B cell (primary cell): ENCODE data around the gene PPP2R5A. TPM values are rescaled to one million over a fixed set of nuclear protein-coding genes. Genes with fewer than 3 reads are reported as not detected.

Source experiments
- ATAC-seq: fragments of 200-7000 bp; cut with Tn5 transposase; one replicate; pipeline ENCODE4 v1.10.0; 2021; ENCODE audit warnings: low read depth, mild to moderate bottlenecking, moderate number of reproducible peaks, moderate library complexity
- CTCF ChIA-PET: fragments of 350-600 bp; sonication (Branson Sonifier 250); formaldehyde crosslinking; loops from one replicate; lab custom pipeline; 2021; ENCODE audit warnings: antibody characterized with exemption, inconsistent platforms; lab: Charles Lee
- POLR2A ChIA-PET: fragments of 350-600 bp; sonication (Branson Sonifier 250); formaldehyde crosslinking; loops from one replicate; lab custom pipeline; 2021; ENCODE audit warnings: antibody characterized with exemption; lab: Charles Lee
- DNase-seq: peaks from one replicate; pipeline ENCODE4 v3.0.0; 2013
- H2AFZ ChIP-seq: 2 replicates; pipeline ENCODE4 v1.6.1; 2012; ENCODE audit warnings: mild to moderate bottlenecking, low read depth, low read length; ENCODE audit not compliant: insufficient read depth, poor library complexity, severe bottlenecking
- H3K27ac ChIP-seq, 2 donors: 1 replicate in 1 of 2; 2 replicates in 1 of 2; pipeline ENCODE4 v1.5.1; 2012 to 2013; ENCODE audit warnings: low read length in 2 of 2, mild to moderate bottlenecking in 2 of 2, moderate library complexity in 1 of 2
- H3K27me3 ChIP-seq, 4 experiments: fragments of 200-600 bp in 1 of 4; sonication (generic) in 1 of 4; replicated peaks in 1 of 4; 1 replicate in 2 of 4; 2 replicates in 2 of 4; pipeline versions ENCODE4 v1.6.1 to v1.7.0; 2013 to 2016; ENCODE audit warnings: low read length in 3 of 4, mild to moderate bottlenecking in 2 of 4, mixed read lengths in 1 of 4, moderate library complexity in 1 of 4; ENCODE audit not compliant: insufficient read depth in 4 of 4, control insufficient read depth in 3 of 4; ENCODE audit errors: control extremely low read depth in 1 of 4
- H3K36me3 ChIP-seq, 2 experiments: replicated peaks in 1 of 2; 1 replicate in 1 of 2; 2 replicates in 1 of 2; pipeline versions ENCODE4 v1.6.1 to v1.7.1; 2013; ENCODE audit warnings: low read length in 1 of 2; ENCODE audit not compliant: insufficient read depth in 2 of 2, control insufficient read depth in 1 of 2; ENCODE audit errors: control extremely low read depth in 1 of 2, extremely low read depth in 1 of 2
- H3K4me1 ChIP-seq, 2 donors: fragments of 200-600 bp in 1 of 2; sonication (generic) in 1 of 2; 1 replicate in 1 of 2; 2 replicates in 1 of 2; pipeline versions ENCODE4 v1.5.1 to v1.6.1; 2013 to 2017; ENCODE audit warnings: low read length in 2 of 2; ENCODE audit not compliant: control insufficient read depth in 2 of 2, insufficient read depth in 2 of 2
- H3K4me2 ChIP-seq: replicated peaks from 2 replicates; pipeline ENCODE3; 2012; ENCODE audit warnings: mild to moderate bottlenecking, low read depth, low read length; ENCODE audit not compliant: poor library complexity, severe bottlenecking
- H3K4me3 ChIP-seq, 5 experiments: fragments of 200-600 bp in 1 of 5; sonication (generic) in 1 of 5; 1 replicate in 3 of 5; 2 replicates in 2 of 5; pipeline versions ENCODE4 v1.5.1 to v1.7.0; 2011 to 2016; ENCODE audit warnings: low read length in 4 of 5, mild to moderate bottlenecking in 4 of 5, low read depth in 2 of 5, control low read depth in 1 of 5, moderate library complexity in 1 of 5; ENCODE audit not compliant: insufficient read depth in 1 of 5; ENCODE audit errors: control extremely low read depth in 1 of 5, extremely low read depth in 1 of 5
- H3K79me2 ChIP-seq: fragments of 200-600 bp; sonication (generic); one replicate; pipeline ENCODE4 v1.6.0; 2016; ENCODE audit warnings: low read length; ENCODE audit not compliant: control insufficient read depth, insufficient read depth
- H3K9ac ChIP-seq: fragments of 200-600 bp; sonication (generic); 2 replicates; pipeline ENCODE4 v1.6.1; 2017; ENCODE audit warnings: mild to moderate bottlenecking, low read length, moderate library complexity
- H3K9me3 ChIP-seq, 3 donors: one replicate each; pipeline versions ENCODE4 v1.6.1 to v1.7.1; 2013; ENCODE audit warnings: low read length in 2 of 3; ENCODE audit not compliant: control insufficient read depth in 2 of 3, insufficient read depth in 1 of 3; ENCODE audit errors: control extremely low read depth in 1 of 3
- H4K20me1 ChIP-seq: 2 replicates; pipeline ENCODE4 v1.6.0; 2012; ENCODE audit warnings: mild to moderate bottlenecking, low read length; ENCODE audit not compliant: insufficient read depth, control insufficient read depth, poor library complexity, severe bottlenecking
- H3K27ac Mint-ChIP-seq: one replicate; pipeline ENCODE4 v1.8.0; 2021; ENCODE audit warnings: mixed read lengths
- H3K27me3 Mint-ChIP-seq: one replicate; pipeline ENCODE4 v1.8.0; 2021; ENCODE audit warnings: mixed read lengths
- H3K4me1 Mint-ChIP-seq: one replicate; pipeline ENCODE4 v1.8.0; 2021; ENCODE audit warnings: mixed read lengths
- H3K4me3 Mint-ChIP-seq: one replicate; pipeline ENCODE4 v1.8.0; 2021; ENCODE audit warnings: mixed read lengths
- H3K9me3 Mint-ChIP-seq: one replicate; pipeline ENCODE4 v1.8.0; 2022; ENCODE audit warnings: mixed read lengths; ENCODE audit not compliant: insufficient read depth
- EZH2 ChIP-seq: IDR thresholded peaks from 2 replicates; pipeline ENCODE4 v1.6.1; 2012; ENCODE audit warnings: borderline replicate concordance, low read depth, mild to moderate bottlenecking, moderate library complexity, low read length; ENCODE audit not compliant: insufficient read depth, poor library complexity, severe bottlenecking
- whole genome bisulfite sequencing: methylation state at CpG from one replicate; pipeline ENCODE4 v1.1.5; 2013; ENCODE audit warnings: missing lambda C conversion rate; ENCODE audit not compliant: insufficient coverage; 5-methylcytosine and 5-hydroxymethylcytosine counted together
- intact Hi-C: fragments of 100-400 bp; cut with micrococcal nuclease; formaldehyde crosslinking; loops from one replicate; pipeline ENCODE4 v1.10.0; 2022
- polyA plus RNA-seq: library from polyadenylated mRNA; depleted of rRNA; stranded (reverse); fragments of >200 nt; gene quantifications from 2 replicates; pipeline ENCODE4 v1.2.3, GENCODE V29; 2012
- total RNA-seq, 2 donors: library from RNA; stranded (reverse); fragments of 120-200 nt in 1 of 2; gene quantifications; 1 replicate in 1 of 2; 2 replicates in 1 of 2; pipeline versions ENCODE4 v1.2.3 to v1.2.4, GENCODE V29; 2013 to 2022
- TF ChIP-seq, protein P1 (sequence below): fragments of 200-600 bp; IDR thresholded peaks from one replicate; pipeline ENCODE4 v1.8.0; 2022; ENCODE audit warnings: antibody characterized with exemption, mild to moderate bottlenecking

Gene PPP2R5A
- total and polyA plus RNA-seq, 2 donors (not counting 1 experiment from before 2014, with no cell fraction given), result 22.4 to 43.4 TPM

DNA sequence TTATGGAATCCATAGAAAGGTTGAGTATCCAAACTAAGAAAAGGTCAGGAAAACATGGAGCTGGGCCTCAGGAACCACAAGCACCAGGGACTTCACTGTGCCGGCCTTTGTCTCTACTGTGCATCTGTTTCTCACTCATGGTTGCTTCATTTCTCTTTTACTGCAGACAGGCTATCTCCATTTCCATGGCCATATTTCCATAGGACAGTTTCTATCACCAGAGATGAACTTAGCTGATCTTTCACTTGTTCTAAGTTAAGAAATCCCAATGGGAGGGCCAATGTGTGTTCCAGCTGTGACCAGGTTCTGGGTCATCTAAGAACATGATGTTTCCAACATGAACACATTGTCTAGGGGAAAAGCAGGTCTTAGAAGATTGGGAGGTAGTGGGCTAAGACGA lies 43.7 kb upstream of the PPP2R5A start:
- Histone ChIP-seq H3K27me3 (no peaks in the 10 kb centered on the region), H2AFZ (no peak overlapping the region), H4K20me1 (no peaks in the 10 kb centered on the region), H3K79me2 (no peaks in the 10 kb centered on the region), H3K4me1 (no peaks in the 10 kb centered on the region), H3K4me3 (no peak overlapping the region), H3K9ac (no peak overlapping the region), H3K9me3 (no peaks in the 10 kb centered on the region), H3K27ac (no peak overlapping the region), H3K36me3 (no peaks in the 10 kb centered on the region), H3K4me2 (no peak overlapping the region)
- H3K27me3 Mint-ChIP-seq, result no peaks in the 10 kb centered on the region
- H3K9me3 Mint-ChIP-seq, result no peaks in the 10 kb centered on the region
- TF ChIP-seq, protein P1, sequence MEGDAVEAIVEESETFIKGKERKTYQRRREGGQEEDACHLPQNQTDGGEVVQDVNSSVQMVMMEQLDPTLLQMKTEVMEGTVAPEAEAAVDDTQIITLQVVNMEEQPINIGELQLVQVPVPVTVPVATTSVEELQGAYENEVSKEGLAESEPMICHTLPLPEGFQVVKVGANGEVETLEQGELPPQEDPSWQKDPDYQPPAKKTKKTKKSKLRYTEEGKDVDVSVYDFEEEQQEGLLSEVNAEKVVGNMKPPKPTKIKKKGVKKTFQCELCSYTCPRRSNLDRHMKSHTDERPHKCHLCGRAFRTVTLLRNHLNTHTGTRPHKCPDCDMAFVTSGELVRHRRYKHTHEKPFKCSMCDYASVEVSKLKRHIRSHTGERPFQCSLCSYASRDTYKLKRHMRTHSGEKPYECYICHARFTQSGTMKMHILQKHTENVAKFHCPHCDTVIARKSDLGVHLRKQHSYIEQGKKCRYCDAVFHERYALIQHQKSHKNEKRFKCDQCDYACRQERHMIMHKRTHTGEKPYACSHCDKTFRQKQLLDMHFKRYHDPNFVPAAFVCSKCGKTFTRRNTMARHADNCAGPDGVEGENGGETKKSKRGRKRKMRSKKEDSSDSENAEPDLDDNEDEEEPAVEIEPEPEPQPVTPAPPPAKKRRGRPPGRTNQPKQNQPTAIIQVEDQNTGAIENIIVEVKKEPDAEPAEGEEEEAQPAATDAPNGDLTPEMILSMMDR, result no peak
- TF ChIP-seq EZH2, result no peak
- H3K27ac Mint-ChIP-seq, result no peak overlapping the region
- H3K4me3 Mint-ChIP-seq, result no peak overlapping the region
- 100% methylated on average over 1 of the region's 2 CpGs for WGBS
- intact Hi-C loops, result no loop called here
- DNase-seq, result no peak
- ChIA-PET CTCF (no interaction called here), POLR2A (no interaction called here)
- H3K4me1 Mint-ChIP-seq, result peaks cover 18% of the 10 kb centered on the region
- no peak for ATAC-seq

DNA sequence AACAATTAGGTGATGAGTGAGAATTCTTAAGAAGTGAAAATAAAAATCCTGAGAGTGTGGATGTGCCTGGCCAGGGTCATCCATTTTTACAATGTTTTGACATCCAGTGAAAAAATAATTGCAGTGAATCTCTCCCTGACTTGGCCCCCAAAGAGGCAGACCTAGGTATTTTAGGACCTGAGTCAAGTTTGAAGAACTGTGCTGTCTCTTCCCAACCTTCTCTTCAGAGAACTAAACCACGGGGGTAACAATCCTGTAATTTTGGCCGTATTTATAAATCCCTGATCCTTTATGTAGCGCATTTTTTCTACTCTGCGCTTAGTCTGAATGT lies 43.3 kb upstream of the PPP2R5A start:
- Mint-ChIP-seq H3K4me3 (no peak overlapping the region), H3K27me3 (no peaks in the 10 kb centered on the region), H3K9me3 (no peaks in the 10 kb centered on the region), H3K4me1 (peaks cover 18% of the 10 kb centered on the region), H3K27ac (no peak overlapping the region)
- Histone ChIP-seq H2AFZ (no peak overlapping the region), H3K4me2 (no peak overlapping the region), H3K4me1 (no peaks in the 10 kb centered on the region), H3K36me3 (no peaks in the 10 kb centered on the region), H3K27ac (no peak overlapping the region), H3K79me2 (no peaks in the 10 kb centered on the region), H3K9ac (no peak overlapping the region), H4K20me1 (no peaks in the 10 kb centered on the region), H3K4me3 (no peak overlapping the region), H3K27me3 (no peaks in the 10 kb centered on the region), H3K9me3 (no peaks in the 10 kb centered on the region)
- DNase-seq (no peak), ATAC-seq (no peak)
- ChIA-PET POLR2A (no interaction called here), CTCF (no interaction called here)
- WGBS, result no CpG with 5 or more reads among the region's 4 CpGs
- TF ChIP-seq, protein P1, result no peak
- TF ChIP-seq EZH2, result no peak
- intact Hi-C loops, result no loop called here
